Fibroblast of upper back skin (primary cell): ENCODE measurements around the gene ELL.
A peak's percentile ranks its signal among the peaks of the same experiment; 100 is the strongest.

Source experiments
- DNase-seq: peaks from one replicate; pipeline ENCODE4 v3.0.0-alpha.2; 2013

ELL gene

GRCh38 chr19:18431351-18432197 lies 90.3 kb downstream of the ELL start:
- DNase-seq = no peak

- DNase-seq = no peak
These were observed 91.3 kb downstream of the ELL start for GRCh38 chr19:18430417-18431144.

- no peak for DNase-seq
These were observed 92.0 kb downstream of the ELL start for GRCh38 chr19:18429717-18430416.

GRCh38 chr19:18428787-18429674 lies 92.8 kb downstream of the ELL start:
- peak; percentile 84 for DNase-seq

DNA sequence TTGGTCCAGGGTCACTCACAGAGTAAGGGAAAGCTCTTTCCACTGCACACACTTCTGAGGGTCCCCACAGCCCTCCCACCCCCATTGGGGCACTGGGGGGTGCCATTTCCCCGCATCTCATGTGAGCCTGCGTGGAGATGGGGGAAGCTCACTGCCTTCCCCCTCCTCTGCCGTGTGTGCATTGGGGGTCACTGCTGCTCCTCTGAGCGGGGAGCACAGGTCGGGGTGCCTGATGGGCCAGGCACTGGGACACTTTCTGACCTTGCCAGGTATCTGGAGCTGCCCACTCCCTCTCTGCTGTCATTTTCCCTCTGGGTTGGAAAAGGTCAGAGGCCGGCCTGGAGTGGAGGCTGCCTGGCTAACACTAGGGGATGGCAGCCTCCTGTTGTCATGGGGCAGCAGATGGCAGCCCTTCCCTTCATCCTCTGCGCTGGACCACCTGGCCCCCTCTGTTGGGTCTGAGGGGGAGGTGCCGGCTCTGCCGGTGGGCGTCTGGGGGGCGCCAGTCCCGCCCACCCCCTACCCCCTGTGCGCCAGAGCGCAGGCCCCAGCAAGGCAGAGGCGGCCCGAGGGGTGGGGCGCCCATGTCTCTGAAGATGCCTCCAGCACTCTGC lies 93.6 kb downstream of the ELL start:
- DNase-seq = no peak

- no peak for DNase-seq
These were observed 94.1 kb downstream of the ELL start for GRCh38 chr19:18427743-18428113.

GRCh38 chr19:18427080-18427742 lies 94.7 kb downstream of the ELL start:
- no peak for DNase-seq

DNA sequence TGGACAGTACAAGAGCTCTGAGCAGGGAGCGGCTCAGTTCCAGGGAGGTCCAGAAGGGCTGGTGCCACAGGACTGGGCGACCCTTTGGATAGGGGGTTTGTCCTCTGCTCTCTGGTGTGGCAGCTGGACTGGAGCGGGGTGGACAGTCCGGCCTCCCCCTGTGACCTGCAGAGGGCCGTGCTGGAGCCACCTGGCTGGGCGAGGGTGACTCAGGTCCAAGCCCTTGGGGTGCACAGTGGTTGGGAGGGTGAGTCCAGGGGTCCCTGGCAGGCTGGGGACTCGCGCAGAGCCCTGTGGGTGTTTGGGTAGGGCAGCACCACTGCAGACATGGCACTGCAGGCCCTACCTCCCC lies 95.5 kb downstream of the ELL start:
- no peak for DNase-seq

DNA sequence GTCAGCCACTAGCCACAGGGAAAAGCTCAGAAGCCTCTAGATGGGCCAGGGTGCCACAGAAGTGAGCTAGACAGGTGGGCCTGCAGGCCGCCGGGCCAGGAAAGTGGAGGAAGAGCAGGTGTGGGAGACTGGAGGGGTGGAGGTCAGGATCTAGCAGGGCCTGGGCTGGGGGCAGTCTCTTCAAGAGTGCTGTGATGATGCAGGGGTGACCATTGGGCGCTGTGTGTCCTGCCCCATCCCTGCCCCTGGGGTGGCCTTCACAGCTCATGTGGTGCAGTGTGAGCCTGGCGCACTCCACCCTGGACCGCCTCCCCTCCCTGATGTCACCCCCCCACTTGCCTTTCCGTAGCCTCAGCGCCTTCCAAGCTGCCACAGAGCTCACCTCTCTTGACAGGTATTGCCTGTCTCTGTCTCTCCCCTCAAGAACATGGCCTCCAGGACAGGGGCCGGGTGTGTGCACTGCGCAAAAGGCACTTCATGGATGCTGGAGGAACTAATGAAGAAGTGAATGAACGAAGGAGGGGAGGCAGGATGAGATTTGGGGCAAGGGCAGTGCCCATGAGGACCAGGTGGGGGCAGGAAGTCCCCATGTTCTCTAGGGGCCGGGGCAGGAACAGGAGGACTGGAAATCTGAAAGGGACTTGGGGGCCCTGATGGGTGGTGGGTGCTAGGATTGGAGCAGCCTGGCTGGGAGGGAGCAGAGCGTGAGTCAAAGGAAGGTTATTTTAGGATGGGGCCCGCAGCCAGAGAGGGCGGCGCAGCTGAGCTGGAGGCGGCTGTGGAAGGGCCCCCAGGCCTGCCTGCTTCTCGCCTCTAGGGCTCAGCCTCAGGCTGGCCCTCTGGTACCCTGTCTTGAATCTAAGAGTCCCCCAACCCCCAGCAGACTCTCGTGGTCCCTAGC lies 96.1 kb downstream of the ELL start:
- peak; percentile 70 for DNase-seq

DNA sequence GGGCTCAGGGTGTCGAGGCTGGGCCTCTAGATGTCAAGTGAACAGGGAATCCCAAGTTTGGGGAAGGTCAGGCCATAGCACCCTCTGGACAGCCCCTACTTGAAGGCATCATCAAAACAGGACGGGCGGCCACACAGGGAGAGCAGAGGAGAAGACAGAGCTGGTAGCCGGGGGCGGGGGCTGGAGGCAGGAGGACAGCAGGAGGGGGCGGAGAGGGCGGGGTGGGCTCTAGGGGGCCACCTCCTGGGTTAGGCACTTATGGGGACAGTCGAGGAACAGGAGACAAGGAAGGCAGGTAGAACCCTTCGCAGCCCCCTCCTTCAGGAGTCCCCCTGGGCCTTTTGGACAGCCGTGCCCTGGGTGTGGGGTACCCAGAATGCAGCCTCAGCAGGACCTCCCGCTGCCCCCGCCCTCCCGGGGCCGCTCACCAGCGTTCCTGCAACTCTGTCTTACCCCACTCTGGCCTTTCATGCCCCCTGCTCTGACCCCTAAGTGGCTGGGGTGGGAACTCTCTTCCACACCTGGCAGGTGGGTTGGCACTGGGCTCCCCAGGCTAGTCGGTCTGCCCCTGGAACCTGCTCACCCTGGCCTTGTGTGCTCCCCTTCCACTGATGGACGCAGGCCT lies 96.9 kb downstream of the ELL start:
- DNase-seq = no peak

DNA sequence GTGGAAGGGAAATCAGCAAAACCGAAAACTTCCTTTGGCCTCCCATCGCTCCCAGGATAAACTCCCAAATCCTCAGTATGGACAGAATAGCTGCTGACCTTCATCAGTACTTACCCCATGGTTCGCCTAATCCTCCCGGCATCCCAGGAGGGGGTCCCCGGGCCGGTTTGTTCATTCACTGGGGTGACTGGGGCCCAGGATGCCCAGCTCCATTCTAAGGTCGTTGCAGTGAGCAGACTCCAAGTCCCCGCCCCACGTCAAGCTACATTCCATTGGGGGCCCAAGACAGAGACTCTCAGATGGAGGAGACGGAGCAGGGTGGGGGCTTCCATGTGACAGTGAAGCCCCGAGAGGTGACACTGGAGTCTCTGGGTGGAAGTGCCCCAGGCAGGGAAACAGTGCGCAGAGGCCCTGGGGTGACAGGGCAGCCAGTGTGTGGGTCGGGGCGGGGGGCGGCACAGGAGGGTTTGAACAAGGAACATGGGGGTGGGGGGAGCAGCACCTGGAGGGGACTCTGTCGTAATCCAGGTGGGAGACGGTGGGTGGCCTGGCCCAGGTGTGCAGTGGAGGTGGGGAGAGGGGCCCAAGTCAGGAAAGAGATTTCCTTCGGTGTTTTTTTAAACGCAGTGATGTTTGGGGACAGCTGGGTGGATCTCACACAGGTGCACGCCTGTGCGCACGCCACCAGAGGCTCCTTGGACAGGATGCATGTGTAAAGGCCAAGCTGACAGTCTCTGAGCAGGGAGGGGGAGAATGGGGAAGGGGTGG lies 97.6 kb downstream of the ELL start:
- DNase-seq = no peak

DNA sequence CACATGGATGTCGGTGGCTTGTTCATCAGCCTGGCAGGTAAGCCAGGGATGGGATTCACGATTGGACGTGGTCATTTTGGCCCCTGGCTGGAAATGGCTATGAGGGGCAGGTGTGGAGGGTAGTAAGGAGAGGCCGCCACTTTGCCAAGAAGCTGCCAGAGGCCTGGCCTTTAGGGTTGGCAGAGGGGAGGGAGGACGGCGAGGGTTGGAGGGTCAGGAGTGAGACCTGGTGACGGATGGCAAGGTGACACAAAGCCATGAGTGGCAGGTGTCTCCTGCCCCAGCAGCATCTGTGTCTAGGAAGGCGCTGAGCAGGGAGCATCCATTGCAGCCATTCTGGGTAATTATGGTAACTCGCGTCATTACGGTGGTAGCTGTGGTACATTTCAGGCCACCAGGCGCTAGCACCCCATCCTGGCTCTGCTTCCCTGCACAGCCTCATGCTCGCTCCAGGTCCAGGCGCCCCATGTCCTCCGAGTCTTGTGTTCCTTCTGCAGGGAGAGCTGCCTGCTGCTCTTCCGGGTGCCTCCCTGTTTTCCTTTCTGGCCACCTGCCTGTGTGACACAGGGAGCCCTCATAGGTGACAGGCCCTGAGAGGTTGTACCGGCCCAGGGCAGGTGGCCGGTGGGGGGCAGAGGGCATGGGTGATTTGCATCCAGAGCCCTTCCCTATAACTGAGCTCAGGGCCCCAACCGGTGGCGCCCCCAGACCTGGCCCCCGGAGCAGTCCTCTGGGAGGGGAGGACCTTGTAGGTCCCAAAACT lies 98.4 kb downstream of the ELL start:
- no peak for DNase-seq

- no peak for DNase-seq
These were observed 99.2 kb downstream of the ELL start for GRCh38 chr19:18422530-18423191.

- no peak for DNase-seq
These were observed 100.4 kb downstream of the ELL start for GRCh38 chr19:18421371-18421959.

GRCh38 chr19:18420930-18421329 lies 100.9 kb downstream of the ELL start:
- no peak for DNase-seq

GRCh38 chr19:18419699-18420460 lies 102.0 kb downstream of the ELL start:
- no peak for DNase-seq

DNA sequence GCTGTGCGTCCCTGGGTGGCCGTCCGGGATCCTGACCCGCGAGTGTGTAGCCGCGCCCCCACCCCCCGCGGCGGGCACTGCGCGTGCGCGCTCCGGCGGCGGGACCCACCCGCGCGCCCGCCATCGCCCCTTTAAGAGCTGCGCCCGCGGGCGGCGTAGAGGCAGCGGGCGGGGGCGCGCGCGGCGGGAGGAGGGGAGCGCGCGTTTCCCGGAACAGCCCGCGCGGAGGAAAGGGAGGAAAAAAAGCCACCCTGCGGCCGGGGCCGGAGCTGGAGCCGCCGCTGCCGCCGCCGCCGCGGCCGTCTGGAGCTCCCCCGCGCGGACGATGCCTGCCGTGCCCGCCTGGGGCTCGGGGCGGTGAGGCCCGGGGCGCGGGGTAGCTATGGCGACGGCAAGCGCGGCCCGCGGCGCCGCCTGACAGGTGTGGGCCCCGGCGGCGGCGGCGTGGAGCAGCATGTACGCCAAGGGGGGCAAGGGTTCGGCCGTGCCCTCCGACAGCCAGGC lies 102.6 kb downstream of the ELL start, which contains the start of gene SSBP4:
Gene SSBP4, plus strand, starts transcription at position 204 of the 504 bp plus-strand sequence. Its CDS starts 251 bp downstream, at position 455.
- peak; percentile 78 for DNase-seq
